T-helper 22 cell (primary cell): ENCODE measurements around the gene LRP8.
"Not testable (repeated sequence)": the region's sequence is repeated elsewhere in the genome, so short reads cannot be mapped to it uniquely, and the experiment has no call there.

Experiments
- DNase-seq: peaks from one replicate; pipeline ENCODE4 v3.0.0-alpha.2; 2020; ENCODE audit warnings: low read depth

The LRP8 gene

DNA sequence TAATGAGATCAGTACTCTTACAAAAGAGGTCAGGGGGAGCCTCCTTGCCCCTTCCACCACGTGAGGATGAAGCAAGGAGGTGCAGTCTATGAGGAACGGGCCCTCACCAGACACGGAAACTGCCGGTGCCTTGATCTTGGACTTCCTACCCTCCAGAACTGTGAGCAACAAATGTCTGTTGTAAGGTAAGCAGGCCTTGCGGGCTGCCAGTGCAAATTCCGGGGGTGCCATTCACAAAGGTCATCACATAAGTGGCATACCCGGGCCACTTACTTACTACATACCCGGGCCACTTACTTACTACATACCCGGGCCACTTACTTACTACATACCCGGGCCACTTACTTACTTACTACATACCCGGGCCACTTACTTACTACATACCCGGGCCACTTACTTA is 44.7 kb downstream of the LRP8 start:
- not testable (repeated sequence) for DNase-seq

DNA sequence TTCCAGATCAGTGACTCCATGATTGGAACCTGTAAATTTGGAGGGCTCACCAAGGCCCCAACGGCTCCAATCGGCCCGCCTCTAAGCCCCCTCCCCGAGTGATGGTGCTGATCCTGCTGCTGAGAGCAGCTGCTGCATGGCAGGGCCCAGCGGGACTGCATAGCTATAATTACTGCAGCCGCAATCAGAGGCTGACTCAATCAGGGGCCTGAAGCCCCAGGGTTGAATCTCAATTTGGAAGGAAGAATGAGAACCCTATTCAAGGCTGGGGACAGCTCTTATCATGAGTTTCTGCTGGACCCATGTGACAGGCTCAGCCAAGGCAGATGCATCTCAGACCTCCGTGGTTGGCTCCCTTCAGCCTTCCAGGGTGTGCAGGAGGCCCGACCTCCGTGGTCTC is 46.7 kb downstream of the LRP8 start:
- DNase-seq, result no peak

DNA sequence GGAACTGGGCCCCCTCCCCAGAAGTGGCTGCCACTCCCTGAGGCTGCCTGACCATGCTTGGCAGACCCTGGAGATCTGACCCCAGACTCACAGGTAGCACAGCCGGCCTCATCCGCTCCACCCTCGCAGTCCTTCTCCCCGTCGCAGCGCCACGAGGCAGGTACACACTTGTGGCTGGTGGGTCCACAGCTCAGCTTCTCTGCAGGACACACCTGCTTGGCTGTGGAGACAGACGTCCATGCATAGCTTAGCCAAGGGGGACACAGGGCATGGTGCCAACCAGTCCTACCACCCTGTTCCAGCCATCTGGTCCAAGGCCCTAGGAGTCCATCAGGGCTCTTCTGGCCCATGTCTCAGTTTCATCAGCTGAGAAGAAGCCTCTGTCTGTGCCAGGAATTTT is 47.4 kb downstream of the LRP8 start:
- DNase-seq, result no peak

DNA sequence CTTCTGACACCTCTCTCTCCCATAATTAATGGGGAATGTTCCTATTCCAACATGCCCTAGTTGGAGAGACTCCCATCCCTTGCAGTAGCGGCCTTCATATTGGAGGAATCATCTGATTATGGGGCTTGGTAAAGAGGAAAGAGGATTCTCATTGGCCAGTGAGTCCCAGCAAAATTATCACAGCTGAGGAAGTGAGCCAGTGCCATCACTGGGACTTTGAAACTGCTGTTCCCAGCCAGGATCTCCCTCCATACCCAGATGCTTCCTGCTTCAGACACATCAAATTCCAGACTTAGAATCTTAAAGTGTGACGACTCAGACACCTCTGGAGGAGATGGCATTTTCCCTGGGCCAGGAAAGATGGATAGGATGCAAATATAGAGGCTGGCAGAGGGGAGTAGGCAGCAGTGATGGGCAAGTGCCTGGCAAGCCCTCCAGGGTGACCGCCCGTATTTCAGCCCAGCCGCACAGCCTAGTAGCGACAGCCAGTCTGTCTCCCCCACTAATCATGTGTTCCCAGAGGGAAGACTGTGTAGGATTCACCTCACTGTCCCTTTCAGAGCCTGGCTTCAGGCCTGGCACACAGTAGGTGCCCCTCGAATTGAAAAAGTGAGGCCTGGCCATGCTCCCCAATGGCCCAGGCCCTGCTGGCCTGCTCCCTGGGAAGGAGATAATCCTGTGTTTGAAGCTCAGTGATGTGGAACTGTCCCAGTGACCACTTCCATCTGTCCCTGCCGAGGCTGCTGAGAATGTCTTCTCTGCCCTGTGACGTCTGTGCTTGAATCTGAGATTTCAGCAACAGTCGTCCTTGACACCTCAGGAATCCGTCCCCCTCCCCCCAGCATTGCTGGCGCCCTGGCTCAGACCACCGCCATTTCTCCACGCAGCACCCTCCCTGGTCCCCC is 48.3 kb downstream of the LRP8 start:
- no peak for DNase-seq

DNA sequence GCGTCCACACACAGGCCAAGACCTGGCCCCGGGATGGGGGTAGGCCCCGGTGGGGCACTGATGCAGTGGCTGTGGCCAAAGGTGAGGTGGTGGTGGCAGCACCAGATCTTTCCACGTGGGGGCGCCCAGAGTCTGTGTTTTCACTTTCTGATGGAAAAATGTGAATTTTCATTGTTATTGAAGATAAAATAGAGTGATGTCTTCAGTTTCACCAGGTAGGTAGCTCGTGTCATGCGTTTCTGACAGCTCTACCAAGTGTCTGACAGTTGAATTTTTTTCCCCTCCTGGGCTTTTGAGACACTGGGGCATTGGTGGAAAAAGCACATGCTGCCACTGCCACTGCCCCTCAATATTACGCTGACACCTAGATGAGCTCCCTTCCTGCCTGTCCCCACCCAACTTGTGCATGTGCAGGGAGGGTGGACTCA is 49.6 kb downstream of the LRP8 start:
- DNase-seq, result peak; percentile 23

DNA sequence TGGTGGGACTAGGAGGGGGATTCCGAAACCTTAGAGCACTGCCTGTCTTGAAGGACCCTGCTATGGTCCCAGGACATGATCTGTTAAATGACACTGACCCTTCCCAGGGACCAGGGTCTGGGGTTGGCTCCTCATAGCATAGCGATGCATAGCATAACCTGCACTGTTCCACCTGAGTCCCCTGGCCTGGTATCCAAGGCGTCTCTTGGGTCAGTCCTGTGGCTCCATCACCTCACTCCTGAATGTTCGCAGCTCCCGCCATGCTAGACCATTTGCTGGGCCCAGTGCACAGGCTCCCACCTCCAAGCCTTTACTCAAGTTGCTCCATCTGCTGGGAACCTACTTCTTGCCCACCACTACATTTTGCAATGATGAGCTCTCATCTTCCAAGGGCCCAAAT is 50.5 kb downstream of the LRP8 start:
- no peak for DNase-seq

DNA sequence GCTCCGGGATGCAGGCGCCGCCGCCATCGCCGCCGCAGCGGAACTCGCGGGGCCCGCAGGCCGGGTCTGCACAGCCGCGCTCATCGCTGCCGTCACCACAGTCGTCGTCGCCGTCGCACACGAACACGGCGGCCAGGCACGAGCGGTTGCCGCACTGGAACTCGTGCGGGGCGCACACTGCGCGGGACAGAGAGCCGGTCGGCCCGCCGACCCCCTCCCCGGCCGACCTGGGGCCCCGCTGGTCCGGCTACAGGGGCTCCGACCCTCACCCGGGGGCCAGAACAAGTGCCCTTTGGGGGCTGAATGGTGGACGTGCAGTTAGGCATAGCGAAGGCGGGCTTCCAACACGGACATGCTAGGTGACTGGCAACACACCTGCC is 51.0 kb downstream of the LRP8 start:
- no peak for DNase-seq

DNA sequence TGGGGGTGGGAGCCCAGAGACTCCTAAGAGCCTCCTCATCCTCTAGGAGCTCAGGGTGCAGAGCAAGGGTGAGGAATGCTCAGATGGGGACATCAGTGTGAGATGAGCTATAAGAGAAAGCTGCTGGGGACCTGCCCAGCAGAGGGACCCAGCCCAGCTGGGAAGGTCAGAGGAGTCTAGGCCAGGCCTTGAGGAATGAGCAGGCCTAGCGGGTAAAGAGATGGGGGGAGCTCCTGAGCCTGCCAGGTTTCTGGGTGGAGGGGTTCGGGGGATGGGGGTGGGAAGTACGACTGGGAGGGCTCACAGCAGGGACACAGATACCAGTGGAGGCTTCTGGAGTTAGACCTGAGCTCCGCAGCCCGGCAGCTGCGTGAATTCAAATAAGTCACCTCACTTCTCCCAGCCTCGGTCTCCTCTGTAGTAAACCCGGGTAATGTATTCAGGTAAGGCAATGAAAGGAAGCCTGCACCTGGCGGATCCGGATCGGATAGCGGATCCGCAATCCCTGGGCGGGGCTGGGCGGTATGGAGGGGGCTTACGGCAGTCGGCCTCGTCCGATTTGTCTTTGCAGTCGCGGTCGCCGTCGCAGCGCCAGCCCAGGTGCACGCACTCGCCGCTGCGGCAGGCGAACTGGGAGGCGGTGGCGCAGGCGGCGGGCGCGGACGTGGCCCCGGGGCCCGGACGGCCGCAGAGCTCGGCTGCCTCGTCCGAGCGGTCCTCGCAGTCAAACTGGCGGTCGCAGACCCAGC is 51.5 kb downstream of the LRP8 start:
- no peak for DNase-seq

DNA sequence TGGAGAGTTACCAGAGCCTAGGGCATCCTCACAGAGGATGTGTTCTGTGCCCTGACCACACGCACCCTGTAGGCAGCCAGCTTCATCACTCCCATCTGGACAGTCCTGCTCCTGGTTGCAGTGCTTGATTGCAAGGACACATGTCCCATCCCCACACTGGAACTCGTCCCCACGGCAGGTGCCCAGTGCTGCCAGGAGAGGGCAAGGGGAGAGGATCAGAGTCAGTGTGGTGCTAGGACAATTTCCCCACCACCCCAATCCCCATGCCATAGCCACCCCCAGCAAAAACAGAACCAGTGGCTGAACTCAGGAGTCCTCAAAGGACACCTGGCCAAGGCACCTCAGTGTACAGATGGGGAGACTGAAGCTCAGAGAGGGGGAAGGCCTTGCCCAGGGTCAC is 52.3 kb downstream of the LRP8 start:
- no peak for DNase-seq

DNA sequence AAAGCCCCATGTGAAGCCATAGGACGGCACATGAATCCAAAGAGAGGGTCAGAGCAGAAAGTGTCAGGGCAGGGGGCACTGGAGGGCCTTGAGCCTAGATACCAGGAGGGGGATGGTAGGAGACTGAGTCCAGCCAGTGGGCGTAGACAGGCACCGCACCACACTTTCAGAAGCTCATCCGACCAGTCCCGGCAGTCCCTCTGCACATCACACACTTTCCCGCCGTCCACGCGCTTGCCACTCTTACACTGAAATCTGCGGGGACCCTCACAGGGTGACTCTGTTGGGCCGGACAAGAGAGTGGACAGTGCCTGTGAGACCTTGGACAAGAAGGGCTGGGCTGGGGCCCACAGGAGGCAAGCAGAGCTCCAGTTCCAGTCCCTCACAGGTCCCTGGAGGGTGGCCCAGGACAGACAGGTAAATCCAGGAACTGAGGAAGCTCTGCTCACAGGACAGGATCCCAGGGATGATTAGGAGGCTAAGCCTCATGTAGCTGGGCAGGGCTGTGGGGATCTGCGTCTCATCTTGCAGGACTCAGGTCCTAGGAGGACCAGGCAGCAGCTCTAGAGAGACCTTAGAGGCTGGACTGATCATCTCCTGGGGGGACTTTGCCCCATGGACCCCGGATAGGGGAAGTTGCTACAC is 53.2 kb downstream of the LRP8 start:
- DNase-seq, result no peak

DNA sequence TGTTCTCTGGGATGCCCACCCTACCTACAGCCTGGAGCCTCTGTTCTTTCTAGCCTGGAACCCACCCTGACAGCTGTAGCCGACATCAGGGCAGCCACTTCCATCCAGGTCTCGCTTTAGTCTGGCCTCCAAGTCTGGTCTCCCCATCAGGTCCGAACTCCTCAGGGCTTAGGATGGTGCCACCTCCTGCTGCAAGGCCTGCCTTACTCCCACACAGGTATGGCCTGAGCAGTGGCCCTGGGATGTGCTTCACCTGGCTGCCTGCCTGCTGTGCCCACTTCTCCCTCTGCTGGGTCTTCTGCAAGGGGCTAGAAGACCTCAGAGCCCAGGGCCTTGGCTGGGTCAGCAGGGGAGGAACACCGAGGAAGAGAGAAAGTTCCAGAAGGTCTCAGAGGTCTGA is 53.8 kb downstream of the LRP8 start:
- no peak for DNase-seq

DNA sequence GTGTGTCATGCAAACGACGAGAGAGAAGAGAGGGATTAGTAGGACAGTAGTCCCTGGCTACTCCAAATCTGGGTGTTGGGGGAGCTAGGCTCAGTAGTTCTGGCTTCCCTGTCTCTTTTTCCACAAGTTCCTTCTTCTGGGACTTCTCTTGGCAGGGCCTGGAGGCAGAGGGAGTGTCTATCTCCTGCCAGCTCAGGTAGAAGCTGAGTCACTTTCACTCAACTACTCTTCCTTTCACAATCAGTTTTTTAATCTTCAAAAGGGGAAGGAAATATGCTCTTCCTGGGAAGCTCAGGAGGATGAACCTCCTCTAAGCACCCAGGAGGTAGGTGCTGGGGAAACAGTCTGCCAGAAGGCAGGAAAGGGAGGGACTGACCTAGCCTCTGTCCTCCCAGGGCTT is 54.3 kb downstream of the LRP8 start:
- no peak for DNase-seq

DNA sequence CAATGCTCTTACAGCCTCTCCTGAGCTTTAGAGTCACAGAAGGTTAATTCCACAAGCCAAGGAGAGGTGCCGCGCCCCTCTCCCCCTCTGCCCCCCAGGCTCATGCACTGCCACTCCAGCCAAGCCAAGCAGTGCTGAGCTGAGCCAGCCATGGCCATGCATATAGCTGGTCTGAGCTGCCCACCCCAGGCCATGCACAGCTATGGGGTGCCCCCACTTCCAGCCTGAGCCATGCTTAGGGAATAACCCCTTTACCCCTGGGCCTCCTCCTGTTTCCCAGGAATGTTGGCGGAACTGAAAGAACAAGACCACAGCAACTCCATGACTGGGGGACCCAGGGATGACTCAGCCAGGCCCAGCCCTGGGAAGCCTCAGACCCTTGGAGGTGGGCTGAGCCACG is 55.5 kb downstream of the LRP8 start:
- DNase-seq, result no peak

DNA sequence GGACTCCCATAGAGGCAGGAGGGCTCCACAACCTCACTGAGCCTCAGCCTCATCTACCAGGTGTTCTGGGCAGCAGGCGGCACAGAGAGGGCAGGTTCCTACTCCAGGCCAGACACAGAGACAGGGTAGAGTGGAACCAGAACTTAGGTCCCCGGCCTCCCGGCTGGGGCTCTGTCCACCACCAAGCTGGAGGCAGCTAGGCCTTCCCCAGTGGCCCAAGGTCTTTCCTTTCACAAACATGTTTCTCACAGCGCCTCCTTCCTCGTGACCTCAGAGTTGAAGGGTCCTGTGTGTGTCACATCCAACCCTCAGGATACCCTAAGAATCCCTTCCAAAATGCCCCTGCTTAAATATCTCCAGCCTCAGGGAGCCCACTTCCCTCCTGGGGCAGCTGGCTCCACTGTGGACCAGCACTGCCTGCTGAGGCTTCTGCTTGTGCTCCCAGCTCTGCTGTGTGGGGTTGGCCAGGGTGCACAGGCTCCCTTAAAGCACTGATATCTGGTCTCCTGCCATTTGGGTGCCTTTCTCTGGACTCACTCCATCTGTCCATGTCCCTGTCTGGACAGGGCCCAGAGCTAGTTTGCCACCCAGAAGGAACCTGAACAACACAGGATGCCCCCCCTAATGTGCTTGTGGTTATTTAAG is 56.3 kb downstream of the LRP8 start:
- DNase-seq, result no peak

DNA sequence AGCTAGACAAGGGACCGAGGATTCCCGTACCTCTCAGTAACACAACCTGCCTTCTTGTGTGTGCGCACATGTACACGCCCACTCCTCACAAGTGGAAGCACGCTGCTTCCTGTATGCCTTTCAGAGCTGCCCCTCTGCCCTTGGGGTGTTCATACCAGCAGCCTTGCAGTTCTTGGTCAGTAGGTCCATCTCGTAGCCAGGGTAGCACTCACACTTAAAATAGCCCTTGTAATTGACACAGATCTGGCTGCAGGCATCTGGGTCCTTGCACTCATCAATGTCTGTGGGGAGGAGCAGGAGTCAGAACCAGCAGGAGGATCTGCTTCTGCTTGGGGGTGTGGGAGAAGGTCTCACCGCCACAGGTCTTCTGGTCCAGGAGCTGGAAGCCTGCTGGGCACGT is 57.0 kb downstream of the LRP8 start:
- DNase-seq, result no peak

DNA sequence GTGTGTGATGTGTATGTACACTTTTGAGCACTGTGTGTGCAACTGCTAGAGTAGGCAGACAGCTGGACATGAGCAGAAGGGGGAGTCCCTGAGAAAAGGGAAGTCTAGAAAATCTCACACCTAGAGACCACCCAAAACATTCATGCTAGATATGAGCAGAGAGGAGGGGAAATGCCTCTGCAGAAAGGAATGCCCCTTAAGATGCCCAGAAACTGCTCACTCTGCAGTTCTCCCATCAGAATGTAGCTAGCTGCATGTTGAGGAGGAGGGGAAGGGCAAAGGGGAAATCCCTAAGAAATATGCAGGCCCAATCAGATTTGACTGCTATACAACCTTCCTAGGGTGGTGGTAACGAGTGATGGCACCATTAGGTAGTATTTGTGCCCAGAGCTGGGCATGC is 57.8 kb downstream of the LRP8 start:
- DNase-seq, result no peak

DNA sequence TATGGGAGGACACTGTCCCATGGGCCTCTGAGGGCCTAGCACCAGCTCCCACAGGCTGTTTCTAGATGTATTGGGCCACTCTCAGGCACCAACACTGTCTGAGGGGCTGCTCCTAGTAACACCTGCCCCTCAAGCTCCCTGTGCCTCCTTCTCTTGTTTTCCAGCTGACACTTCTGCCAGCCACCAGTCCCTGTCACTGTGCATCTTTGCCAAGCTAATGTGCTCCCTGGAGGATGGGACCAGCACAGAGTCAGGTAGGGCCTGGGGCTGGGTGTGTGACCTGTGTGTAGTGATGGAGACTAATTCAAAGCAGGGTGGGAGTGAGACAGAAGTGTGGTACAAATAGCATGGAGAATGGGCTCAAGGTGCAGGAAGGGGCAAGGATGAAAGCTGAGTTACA is 60.1 kb downstream of the LRP8 start:
- no peak for DNase-seq

DNA sequence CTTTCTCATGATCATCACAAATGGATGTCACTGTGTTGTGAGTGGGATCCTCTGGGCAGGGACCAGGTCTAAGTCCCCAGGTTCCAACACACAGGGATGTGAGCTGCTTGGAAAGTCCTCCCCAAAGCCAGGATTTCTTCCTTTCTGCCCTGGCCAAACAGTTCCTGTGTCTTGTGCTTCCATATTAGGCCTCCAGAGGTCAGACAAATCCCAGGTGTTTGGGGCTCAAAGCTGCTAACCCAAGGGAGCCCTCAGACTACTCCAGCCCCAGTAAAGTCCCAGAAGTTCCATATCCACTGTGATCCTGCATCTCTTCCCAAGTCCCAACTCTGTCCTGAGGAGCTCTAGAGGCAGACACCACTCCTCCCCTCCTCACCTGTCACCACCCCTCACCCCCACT is 61.8 kb downstream of the LRP8 start:
- no peak for DNase-seq

DNA sequence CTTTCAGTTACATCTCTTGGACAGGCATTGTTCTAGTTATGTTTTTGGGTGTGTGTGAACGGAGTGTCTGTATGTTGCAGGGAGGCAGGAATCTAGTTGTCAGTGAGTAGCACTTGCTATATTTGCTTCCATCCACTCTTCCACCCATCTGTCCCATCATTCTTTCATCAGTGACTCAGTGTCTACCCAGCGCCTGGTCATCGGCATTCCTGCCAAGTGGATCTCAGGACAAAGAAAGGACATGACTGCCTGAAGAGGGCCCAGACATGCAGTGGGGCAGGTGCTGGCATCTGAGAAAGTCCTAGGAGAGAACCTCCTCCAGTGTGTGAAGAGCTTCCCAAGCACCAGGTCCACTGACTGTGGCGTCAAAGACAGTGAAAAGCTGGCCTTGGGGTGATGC is 62.3 kb downstream of the LRP8 start:
- no peak for DNase-seq

DNA sequence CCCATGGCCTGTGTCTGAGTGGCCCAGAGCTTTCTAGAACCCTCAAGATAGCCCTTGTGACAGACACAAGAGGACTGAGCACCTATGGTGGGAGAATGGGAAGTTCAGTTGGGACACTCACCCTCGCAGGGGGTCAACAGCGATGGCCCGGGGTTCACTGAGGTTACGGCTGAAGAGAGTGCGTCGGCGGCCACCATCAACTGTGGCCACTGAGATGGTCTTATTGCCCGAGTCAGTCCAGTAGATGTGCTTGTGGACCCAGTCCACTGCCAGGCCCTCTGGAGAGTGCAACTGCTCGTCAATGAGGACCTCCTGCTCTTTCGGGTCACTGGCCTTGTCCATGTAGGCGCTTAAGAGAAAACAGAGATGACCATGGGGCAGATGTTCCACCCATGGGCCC is 63.8 kb downstream of the LRP8 start:
- no peak for DNase-seq

DNA sequence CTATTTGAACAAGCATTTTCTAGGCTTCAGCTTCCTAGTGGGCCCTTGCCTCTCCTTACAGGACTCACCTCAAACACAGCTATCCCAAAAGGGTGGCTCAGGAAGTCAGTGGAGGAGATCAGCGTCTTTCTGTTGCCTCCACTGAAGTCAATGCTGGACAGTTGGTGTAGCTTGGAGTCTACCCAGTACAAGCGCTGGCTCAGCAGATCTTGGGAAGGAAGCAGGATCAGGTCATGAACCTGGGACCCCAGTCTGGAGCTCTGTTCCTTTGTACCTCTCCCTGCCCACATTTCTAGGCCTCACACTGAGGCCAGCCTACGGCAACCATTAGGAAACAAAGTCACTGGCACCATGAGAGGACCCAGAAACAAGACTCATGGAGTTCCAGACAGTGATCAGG is 65.9 kb downstream of the LRP8 start:
- no peak for DNase-seq

DNA sequence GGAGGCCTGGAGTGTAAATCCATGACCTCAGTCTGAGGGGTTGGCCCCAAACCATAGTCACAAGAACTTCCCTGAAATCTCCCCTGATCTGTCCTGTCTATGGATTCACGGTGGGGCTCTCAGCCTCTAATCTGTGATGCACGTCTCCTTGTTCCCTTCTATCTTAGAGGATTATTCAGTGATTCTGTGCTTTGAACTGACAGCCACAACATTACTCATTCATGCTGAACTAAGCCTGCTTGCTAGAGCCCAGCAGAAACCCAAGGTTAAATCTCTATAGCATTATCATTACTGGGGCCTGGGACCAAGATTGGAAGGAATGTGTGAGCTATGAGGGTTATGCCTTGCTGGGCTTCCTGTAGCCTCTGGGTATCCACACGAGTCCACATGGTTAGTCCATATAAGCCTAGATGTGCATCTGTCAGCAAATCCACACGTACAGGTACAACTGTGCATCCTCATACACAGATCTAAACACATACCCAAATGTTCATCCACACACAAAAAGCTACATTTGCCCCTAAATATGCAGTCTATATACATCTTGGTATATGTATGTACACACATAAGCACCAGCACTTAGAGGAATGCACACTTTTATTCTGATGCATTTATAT is 67.1 kb downstream of the LRP8 start:
- DNase-seq, result no peak
